ENCODE measurements around the gene CAVIN2.

Gene CAVIN2

DNA sequence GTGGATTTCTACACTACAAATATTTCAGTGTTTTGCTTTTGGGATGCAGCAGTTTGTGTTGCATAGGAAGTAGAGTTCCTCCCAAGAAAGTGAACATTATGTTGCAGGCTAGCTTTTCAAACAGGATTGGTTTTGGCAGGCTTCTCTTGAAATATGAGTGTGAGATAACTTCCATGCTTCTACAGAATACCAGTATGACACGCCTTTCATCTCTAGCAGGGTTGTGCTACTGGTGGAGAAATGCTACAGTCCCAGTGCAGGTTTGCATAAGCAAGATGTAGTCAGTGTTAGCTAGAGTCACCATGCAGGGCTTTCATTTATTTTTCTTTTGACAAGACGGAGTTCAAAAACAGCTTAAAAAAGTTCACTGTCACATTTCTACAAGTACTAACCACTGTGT is 17.1 kb upstream of the CAVIN2 start:
- no peak for FAIRE-seq

- FAIRE-seq = no peak
Observed at GRCh38 chr2:191862156-191862775, 15.4 kb upstream of the CAVIN2 start.

DNA sequence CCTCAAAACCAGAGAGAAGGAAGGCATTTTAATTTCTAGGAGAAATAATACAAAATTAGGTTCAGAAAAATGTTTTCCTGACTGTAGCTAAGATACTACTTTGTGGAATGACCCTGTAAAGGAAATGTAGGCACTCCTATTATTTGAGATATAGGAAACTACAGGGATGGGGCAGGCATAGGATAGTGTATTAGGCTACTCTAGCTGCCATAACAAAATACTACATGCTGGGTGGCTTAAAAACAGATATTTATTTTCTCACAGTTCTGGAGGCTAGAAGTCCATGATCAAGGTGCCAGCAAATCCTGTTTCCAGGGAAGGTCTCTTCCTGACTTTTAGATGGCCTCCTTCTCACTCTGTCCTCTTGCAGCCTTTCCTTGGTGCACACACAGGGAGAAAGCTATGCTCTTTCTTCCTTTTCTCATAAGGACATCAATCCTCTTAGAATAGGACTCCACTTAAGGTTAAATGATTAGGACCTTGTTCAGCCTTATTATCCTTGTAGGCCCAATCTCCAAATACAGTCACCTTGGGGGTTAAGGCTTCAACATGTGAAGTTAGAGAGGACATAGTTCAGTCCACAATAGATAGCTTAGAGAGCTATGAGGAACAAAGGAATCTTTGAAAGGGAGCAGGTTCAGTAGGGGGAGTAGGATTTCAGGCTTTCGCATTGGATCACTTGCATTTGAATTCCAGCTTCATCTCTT is 14.0 kb upstream of the CAVIN2 start:
- no peak for FAIRE-seq

- no peak for FAIRE-seq
Observed at GRCh38 chr2:191859681-191860080, 12.8 kb upstream of the CAVIN2 start.

- FAIRE-seq = no peak
Observed at GRCh38 chr2:191857886-191858285, 11.0 kb upstream of the CAVIN2 start.

DNA sequence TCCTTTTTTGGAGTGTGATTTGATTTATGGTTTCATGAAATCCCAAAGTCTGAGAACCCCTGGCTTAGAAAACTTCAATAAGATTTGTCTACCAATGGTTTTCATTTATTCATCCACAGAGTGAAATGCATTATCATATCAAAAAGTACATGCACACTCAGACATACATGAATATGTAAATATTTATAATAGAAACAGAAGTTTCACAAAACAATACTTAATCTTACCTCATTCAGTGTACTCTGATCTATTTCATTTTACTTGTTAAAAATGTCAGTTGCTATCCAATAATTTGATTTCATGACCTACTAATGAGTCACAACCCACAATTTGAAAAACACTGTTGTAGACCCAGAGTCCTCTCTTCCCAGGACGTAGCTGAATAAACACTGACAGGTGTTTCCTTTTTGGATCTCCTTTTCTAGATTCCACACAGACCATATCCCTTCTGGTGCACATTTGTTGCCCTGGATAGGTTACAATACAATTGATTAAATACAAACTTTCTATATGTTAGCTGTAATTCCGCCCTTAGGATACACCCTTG is 10.4 kb upstream of the CAVIN2 start:
- FAIRE-seq = no peak

- no peak for FAIRE-seq
Observed at GRCh38 chr2:191856111-191856876, 9.4 kb upstream of the CAVIN2 start.

DNA sequence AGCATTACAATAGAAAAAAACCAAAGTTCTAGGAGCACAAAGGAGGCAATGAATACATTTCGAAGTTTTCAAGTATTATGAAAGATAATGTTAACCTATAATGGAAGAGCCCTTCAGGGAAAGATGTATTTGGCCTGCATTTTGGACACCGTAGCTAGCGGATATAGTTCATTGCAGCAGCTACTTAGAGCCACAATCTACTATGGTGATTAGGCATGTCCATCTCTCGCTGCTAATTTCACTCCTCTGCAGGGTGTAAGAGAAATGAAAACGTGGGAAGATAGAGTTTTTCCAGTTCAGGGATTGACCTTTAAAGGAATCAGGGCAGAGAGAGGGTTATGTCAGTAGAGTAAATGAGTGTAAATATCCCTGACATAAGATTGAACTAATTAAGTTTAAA is 8.5 kb upstream of the CAVIN2 start:
- no peak for FAIRE-seq

DNA sequence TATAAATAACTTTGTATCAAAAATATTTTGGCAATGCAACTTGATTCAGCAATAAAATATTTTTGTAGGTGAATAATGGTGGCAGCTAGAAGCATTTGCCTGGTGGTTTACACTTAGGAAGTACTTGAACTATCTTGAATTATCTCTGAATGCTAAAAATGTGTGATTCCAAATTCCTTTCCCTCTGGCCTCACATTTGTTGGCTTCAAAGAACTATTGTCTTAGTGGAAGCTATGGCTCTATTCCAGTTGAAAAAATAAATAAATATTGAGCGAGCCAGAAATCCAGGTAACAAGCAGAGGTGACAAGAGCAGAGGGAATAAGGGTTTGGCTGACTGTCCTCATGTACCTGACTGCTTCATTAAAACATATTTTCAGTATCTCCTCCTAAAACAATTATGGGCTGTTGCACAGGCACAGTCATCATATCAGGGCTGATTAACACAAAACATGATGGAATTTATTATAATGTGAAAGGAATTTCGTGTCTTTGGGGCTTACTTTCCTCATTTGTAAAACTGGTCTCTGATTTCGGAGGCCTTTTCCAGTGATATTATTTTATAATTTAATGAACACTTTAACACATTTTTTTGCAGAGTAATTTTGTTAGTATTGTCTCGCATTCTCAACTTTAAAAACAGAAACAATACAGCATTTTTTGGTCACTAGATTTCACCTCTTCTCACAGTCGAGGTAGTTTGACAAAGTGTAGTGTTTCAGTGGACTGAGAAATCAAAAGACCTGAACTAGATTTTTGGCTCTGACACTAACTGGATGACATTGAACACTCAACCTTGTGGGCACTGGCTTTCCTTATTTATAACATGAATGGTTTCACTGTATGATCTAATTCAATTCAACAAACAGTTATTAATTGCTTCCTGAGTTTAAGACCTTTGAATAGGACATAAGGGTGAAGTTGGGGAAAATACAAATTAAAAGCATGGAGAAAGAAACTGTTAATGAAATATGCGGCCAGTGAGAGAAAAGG is 7.8 kb upstream of the CAVIN2 start:
- FAIRE-seq = no peak

GRCh38 chr2:191853843-191854242 is 7.0 kb upstream of the CAVIN2 start:
- FAIRE-seq = no peak

DNA sequence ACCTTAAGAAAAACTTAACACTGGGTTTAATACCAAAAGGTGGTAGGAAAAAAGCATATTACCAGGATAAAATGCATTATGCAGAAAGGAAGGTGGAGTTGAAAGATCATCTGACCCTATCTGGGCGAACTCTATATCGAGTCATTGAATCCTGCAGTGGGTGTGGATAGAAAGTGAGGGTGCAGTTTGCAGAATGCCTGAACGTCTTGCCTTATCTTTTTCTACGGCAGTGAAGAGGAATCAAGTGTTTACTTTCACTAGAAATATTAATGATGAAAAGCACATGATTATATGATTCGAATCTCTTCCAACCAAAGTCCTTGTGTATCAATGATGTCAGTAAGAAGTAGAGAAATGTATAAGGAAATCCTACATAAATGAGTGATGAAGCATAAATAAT is 4.3 kb upstream of the CAVIN2 start:
- no peak for FAIRE-seq

- no peak for FAIRE-seq
Observed at GRCh38 chr2:191848771-191849767, 2.2 kb upstream of the CAVIN2 start.

DNA sequence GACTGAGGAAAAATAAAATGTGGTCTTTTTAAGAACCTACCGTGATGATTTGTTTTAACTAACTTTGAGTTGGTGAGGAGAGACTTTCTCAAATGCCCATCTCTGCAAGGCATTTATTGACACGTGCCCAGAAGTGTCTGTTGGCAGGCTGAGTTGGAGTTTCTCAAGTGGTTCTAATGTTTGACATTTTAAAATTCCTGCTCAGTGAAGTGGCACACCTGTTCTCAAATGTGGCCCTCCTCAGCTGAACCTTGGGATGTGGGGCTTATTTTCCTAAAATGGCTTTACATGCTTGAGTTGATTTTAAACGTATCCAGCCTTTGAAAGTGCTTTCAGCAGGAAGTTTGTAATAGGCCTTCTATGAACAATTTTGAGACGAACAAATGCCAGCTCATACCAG is 876 bp upstream of the CAVIN2 start:
- FAIRE-seq = no peak

DNA sequence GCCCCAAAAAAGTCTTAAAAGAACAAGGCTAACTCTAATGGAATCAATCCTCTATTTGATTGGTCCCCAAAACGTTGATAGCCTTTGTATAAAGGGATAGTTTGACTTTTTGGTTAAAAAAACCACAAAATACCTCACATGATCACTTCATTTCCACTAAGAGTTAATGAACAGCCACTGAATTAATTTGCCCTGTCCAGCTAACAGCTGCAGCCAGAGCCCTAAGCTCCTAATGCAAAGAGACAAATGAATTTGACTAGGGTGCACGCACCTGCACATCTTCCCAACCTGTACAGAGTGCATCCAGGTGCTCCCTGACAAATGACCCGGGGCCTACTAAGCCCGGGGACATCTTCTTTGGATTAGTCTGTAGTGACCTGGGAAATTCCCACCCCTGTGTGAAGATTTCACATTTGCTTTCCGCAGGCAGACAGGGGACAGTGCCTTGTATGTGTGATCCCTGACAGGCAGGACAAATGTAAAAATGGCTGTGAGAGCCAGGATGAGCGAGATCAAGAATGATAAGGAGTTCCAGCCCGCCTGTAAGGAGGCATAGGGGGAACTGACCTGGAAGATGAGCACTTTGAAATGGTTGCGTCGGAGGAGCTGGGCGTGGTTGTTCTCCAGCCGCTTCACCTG is 893 bp downstream of the CAVIN2 start:
- no peak for FAIRE-seq

- no peak for FAIRE-seq
Observed at GRCh38 chr2:191845248-191845715, 1.6 kb downstream of the CAVIN2 start.

DNA sequence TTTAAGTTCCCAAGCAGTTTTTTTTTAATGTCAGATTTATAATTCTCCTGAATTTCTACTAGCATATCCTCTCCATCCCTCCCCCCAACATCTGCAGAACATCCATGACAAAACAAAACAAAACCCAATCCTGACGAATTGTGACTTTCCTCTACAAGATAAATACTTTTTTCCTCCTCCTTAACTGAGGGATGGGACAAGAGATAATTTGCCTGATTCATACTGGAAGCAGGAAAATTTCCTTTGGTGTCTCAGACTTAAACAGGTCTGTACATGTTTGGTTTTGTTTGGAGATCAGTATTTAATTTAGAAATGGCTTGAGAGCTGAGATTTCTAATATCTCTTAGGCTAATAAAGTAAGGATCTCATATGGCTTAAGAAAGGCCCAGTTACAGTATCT is 2.2 kb downstream of the CAVIN2 start:
- FAIRE-seq = no peak

- FAIRE-seq = no peak
Observed at GRCh38 chr2:191840921-191841320, 6.0 kb downstream of the CAVIN2 start.

DNA sequence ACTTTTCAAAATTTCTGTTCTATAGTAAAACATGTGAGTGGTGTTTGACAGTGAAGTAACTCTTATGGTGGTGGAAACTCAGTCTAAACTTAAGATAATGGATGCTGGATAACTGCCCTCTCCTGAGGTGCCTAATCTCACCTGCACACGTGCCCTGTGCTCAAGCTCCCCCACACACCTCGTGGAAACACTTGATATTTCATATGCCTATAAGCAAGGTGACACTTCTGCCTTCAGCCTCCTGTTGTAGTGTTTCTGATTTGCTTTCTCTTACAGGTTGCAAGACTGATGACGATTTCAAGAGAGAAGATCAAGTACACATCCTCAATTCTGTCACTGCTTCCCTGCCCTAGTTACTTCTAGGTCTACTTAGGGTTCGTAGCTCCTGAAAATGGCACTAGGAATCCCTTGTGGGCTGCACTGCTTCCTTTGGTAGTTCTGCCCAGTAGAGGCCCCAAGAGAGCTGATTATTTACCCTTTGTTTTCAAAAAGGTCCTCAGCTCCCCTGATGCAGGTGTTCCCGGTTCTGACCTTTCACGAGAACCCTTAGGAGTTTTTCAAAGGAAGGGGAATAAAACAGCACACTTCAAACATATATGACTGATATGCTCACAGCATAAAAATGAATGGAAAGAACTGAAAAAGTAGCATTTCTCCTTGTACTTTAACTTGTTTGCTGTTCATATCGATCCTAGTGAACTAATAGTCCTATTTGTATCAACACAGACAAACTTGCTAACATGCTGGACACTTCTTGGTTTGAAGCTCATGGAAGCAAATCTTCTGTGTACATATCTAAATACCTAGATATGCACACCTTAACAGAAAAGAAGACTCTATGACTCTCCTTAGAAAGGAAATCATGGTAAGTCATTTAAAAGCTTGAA is 6.7 kb downstream of the CAVIN2 start:
- no peak for FAIRE-seq

DNA sequence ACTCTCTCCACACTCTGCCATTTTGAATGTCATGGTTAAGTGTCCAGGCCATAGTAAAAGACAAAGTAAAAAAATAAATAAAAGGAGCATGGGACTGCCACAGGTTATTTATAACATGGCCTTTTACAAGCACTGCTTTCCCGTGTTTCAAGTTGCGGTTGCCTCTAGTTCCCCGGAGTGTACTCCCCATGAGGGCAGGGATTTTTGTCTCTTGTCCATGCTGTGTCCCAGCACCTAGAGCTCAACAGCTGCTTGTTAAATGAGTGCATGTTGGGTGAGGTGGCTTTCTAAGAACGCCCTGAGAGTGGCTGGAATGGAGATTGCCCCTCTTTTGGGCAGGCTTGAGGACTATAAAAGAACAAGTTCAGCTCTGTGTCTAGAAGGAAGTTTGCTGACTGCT is 8.4 kb downstream of the CAVIN2 start:
- FAIRE-seq = no peak

All from G401.6 (cell line).